ENCODE measurements around the gene DMAP1.

The DMAP1 gene

GRCh38 chr1:44265656-44266358 lies 52.5 kb downstream of the DMAP1 start:
- Histone ChIP-seq H3K36me3 (ENCODE audit: insufficient read depth, low read length) (no peaks in the 10 kb centered on the region), H3K9me3 (ENCODE audit: low read length) (no peaks in the 10 kb centered on the region), H2AFZ (ENCODE audit: low read depth, low read length) (no peak overlapping the region), H3K4me3 (ENCODE audit: low read length) (no peak overlapping the region), H3K27me3 (ENCODE audit: insufficient read depth, low read length) (no peaks in the 10 kb centered on the region), H3K4me1 (ENCODE audit: insufficient read depth, low read length) (peaks cover 10% of the 10 kb centered on the region)

GRCh38 chr1:44266400-44267344 lies 53.4 kb downstream of the DMAP1 start:
- Histone ChIP-seq H3K4me3 (ENCODE audit: low read length) (no peak overlapping the region), H3K4me1 (ENCODE audit: insufficient read depth, low read length) (peaks cover 7% of the 10 kb centered on the region), H3K36me3 (ENCODE audit: insufficient read depth, low read length) (peaks cover under 1% of the 10 kb centered on the region), H2AFZ (ENCODE audit: low read depth, low read length) (no peak overlapping the region), H3K9me3 (ENCODE audit: low read length) (no peaks in the 10 kb centered on the region), H3K27me3 (ENCODE audit: insufficient read depth, low read length) (no peaks in the 10 kb centered on the region)

- Histone ChIP-seq H3K9me3 (ENCODE audit: low read length) (no peaks in the 10 kb centered on the region), H3K4me1 (ENCODE audit: insufficient read depth, low read length) (peaks cover under 1% of the 10 kb centered on the region), H3K27me3 (ENCODE audit: insufficient read depth, low read length) (no peaks in the 10 kb centered on the region), H3K36me3 (ENCODE audit: insufficient read depth, low read length) (peaks cover 2% of the 10 kb centered on the region), H3K4me3 (ENCODE audit: low read length) (no peak overlapping the region), H2AFZ (ENCODE audit: low read depth, low read length) (no peak overlapping the region)
Observed at GRCh38 chr1:44267438-44267837, 54.2 kb downstream of the DMAP1 start.

GRCh38 chr1:44268054-44268453 lies 54.8 kb downstream of the DMAP1 start:
- Histone ChIP-seq H3K9me3 (ENCODE audit: low read length) (no peaks in the 10 kb centered on the region), H3K4me1 (ENCODE audit: insufficient read depth, low read length) (no peaks in the 10 kb centered on the region), H3K4me3 (ENCODE audit: low read length) (no peak overlapping the region)

More at GRCh38 chr1:44268054-44268453, 54.8 kb downstream of the DMAP1 start:
- H2AFZ ChIP-seq (ENCODE audit: low read depth, low read length), result no peak overlapping the region
- H3K27me3 ChIP-seq (ENCODE audit: insufficient read depth, low read length), result no peaks in the 10 kb centered on the region
- peaks cover 2% of the 10 kb centered on the region for H3K36me3 ChIP-seq (ENCODE audit: insufficient read depth, low read length)
